Measurements from ENCODE around the gene PCP2.
"Not testable (repeated sequence)": the region's sequence is repeated elsewhere in the genome, so short reads cannot be mapped to it uniquely, and the experiment has no call there.

Gene PCP2

GRCh38 chr19:7662657-7663056, 29.1 kb upstream of the PCP2 start:
- in situ Hi-C loops (cut with MboI; ENCODE audit: low sequenced_read_pairs): no loop called here

GRCh38 chr19:7661744-7662538, 28.4 kb upstream of the PCP2 start:
- in situ Hi-C loops (cut with MboI; ENCODE audit: low sequenced_read_pairs): no loop called here

GRCh38 chr19:7658219-7658686, 24.7 kb upstream of the PCP2 start:
- in situ Hi-C loops (cut with MboI; ENCODE audit: low sequenced_read_pairs): no loop called here

GRCh38 chr19:7657131-7657751, 23.7 kb upstream of the PCP2 start:
- in situ Hi-C loops (cut with MboI; ENCODE audit: low sequenced_read_pairs): no loop called here

GRCh38 chr19:7655581-7655980, 22.1 kb upstream of the PCP2 start:
- in situ Hi-C loops (cut with MboI; ENCODE audit: low sequenced_read_pairs): no loop called here

- in situ Hi-C loops (cut with MboI; ENCODE audit: low sequenced_read_pairs): no loop called here
These were observed 20.9 kb upstream of the PCP2 start for GRCh38 chr19:7654401-7654800.

GRCh38 chr19:7652061-7652641, 18.6 kb upstream of the PCP2 start:
- in situ Hi-C loops (cut with MboI; ENCODE audit: low sequenced_read_pairs): no loop called here

- in situ Hi-C loops (cut with MboI; ENCODE audit: low sequenced_read_pairs): no loop called here
These were observed 16.6 kb upstream of the PCP2 start for GRCh38 chr19:7650148-7650547.

- in situ Hi-C loops (cut with MboI; ENCODE audit: low sequenced_read_pairs): no loop called here
These were observed 14.9 kb upstream of the PCP2 start for GRCh38 chr19:7648265-7649014.

- in situ Hi-C loops (cut with MboI; ENCODE audit: low sequenced_read_pairs): no loop called here
These were observed 13.6 kb upstream of the PCP2 start for GRCh38 chr19:7647156-7647555.

- in situ Hi-C loops (cut with MboI; ENCODE audit: low sequenced_read_pairs): no loop called here
These were observed 12.8 kb upstream of the PCP2 start for GRCh38 chr19:7646426-7646700.

- in situ Hi-C loops (cut with MboI; ENCODE audit: low sequenced_read_pairs): no loop called here
These were observed 12.3 kb upstream of the PCP2 start for GRCh38 chr19:7645656-7646425.

- in situ Hi-C loops (cut with MboI; ENCODE audit: low sequenced_read_pairs): no loop called here
These were observed 11.6 kb upstream of the PCP2 start for GRCh38 chr19:7645163-7645562.

GRCh38 chr19:7644550-7644877, 11.0 kb upstream of the PCP2 start:
- in situ Hi-C loops (cut with MboI; ENCODE audit: low sequenced_read_pairs): no loop called here

- in situ Hi-C loops (cut with MboI; ENCODE audit: low sequenced_read_pairs): not testable (repeated sequence)
These were observed 10.4 kb upstream of the PCP2 start for GRCh38 chr19:7643629-7644549.

- in situ Hi-C loops (cut with MboI; ENCODE audit: low sequenced_read_pairs): no loop called here
These were observed 9.5 kb upstream of the PCP2 start for GRCh38 chr19:7643031-7643415.

- in situ Hi-C loops (cut with MboI; ENCODE audit: low sequenced_read_pairs): no loop called here
These were observed 8.9 kb upstream of the PCP2 start for GRCh38 chr19:7642295-7643030.

GRCh38 chr19:7641290-7642276, 8.1 kb upstream of the PCP2 start:
- in situ Hi-C loops (cut with MboI; ENCODE audit: low sequenced_read_pairs): no loop called here

Measured in hTERT RPE-1 (cell line).